GM04504 (cell line): ENCODE results near the gene ACOXL.

Experiments
- DNase-seq: peaks from one replicate; pipeline ENCODE4 v3.0.0-alpha.2; 2012; ENCODE audit warnings: low read depth

ACOXL gene

DNA sequence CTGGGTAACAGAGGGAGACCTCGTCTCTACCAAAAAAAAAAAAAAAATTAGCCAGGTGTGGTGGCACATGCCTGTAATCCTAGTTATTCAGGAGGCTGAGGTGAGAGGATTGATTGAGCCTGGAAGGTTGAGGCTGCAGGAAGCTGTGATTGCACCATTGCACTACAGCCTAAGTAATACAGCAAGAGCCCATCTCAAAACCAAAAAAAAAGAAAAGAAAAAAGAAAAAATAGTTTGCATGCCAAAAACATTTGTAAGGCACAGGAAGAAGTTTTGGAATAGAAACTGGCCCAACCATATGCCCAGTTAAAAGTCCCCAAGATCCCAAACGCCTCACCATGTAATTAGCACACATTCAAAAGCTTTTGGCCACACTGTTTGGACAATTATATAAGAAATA, 13.4 kb upstream of the ACOXL start:
- no peak for DNase-seq

DNA sequence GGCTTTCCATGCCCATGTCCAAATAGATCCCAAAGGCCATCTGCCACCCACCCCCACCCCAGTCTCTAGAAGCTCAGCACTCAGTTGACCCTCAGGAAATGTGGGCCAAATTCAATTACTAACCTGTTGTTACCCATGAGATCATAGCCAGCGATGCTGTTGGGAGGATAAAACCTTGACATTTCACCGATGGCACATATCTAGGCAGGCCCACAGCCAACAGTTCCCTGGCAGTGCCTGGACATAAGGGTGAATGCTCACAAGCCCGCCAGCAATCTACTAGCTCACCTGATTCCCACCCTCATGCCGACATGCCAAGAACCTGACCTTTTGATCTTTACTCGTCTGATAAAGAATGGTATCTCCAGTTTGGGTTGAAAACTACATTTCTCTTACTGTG, 11.8 kb upstream of the ACOXL start:
- DNase-seq: no peak

DNA sequence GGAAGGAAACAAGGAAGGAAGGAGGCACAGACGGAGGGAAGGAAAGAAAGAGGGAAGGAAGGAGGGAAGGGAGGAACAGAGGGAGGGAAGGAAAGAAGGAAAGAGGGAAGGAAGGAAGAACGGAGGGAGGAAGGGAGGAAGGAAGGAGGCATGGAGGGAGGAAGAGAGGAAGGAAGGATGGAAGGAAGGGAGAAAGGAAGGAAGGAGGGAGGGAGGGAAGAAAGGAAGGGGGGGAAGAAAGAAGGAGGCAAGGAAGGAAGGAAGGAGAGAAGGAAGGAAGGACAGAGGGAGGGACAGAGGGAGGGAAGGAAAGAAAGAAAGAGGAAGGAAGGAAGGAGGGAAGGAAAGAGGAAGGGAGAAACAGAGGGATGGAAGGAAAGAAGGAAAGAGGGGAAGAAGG, 7.6 kb upstream of the ACOXL start:
- no peak for DNase-seq

DNA sequence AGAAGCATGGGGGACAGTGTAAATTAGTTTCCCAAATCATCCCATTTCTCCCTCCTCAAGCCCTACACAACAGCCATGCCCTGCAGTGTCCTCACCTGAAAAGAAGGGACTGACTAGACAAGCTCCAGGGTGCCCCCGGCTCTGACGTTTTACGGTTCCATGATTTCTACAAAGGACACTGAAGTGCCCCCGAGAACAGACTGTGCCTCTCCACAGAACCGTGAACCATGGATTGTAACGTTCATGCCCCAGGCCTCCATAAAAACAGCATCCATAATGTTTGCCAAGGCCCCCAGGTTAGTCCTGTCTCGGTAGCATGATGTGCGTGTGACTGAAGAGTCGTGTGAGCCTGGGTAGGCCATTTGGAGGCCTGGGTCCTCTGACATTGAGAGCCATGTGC, 7.0 kb upstream of the ACOXL start:
- no peak for DNase-seq

DNA sequence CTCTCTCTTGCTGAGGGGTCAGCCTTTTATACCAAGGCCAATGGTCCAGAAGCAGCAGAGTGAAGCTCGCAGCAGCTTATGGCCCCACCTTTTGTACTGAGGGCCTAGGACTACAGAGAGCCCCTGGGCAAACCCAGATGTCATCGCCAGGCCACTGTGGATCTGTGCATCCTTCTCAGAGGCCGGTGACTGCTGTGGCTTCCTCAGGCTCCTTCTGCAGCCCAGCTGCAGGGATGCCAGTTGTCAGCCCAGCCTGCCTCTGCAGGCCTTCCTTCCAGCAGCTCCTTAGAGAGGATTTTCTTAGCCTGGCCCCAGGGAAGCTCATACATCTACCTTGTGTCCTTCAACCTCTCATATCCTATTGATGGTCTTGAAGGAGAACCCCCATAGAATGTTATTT, 6.5 kb upstream of the ACOXL start:
- no peak for DNase-seq

DNA sequence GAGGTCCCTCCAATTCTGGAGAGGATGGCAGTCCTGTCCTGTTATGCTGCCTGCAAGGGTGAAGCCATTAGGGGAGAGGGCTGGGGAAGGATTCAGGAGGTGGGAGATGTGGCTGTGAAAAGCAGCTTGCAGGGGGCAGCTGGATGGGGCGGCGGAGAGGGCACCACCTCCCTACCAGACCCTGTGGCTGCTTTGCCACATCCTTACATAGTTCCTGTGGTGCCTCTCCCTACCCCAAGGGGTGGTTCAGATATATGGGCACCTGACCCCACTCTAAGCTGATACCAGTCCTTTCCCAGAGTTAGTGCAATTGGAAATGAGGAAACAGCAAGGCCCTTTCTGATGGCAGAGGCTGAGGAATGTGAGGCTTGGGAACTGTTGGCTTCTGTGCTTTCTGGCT, 6.1 kb upstream of the ACOXL start:
- DNase-seq: no peak

DNA sequence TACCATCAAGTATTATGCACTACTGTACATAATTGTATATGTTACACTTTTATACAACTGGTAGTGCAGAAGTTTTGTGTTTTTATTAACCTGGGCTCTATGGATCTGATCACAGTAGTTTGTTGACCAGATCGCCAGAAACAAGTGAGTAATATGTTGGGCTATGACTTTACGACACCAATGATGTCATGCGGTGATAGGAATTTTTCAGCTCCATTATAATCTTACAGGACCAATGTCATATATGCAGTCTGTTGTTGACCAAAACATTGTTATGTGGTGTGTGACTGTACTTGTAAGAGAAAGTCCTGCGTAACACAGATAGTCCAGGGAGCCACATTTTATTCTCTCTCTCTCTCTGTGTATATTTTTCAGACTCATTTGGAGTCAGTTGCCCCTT, 4.5 kb upstream of the ACOXL start:
- DNase-seq: no peak

DNA sequence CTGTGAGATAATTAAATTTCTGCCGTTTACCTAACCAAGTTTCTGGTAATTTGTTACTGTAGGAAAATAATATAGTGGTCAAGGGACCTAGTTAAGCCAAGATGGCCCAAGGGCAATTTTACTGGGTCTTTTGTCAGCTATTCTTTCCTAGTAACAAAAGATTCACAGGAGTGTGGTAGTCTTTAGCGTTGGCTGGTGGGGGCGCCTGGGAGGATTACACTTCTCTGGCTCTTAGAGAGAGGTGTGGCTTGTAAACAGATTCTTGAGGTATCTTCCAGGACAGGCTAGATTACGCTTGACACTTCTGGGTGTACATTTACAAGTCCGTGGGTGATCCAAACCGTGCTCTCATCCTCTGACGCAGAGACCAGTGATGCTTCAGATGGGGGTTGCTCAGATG, 3.3 kb upstream of the ACOXL start:
- DNase-seq: no peak

DNA sequence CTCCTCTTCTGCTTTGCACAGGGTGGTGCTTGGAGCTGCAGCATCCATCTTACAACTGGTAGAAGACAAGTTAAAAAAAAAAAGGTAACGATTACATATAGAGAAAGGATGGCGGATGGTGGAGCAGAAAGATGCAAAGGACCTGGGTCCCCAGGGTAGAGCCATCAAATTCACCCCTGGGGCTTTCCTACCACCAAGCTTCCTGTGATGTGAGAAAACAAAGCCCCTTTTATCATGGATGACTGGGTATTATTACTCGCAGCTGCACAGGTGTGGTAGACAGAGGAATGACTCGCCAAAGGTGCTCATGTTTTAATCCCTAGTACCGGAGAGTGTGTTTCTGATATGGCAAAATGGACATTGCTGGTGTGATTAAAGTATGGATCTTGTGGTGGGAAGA, 1.3 kb upstream of the ACOXL start:
- no peak for DNase-seq

DNA sequence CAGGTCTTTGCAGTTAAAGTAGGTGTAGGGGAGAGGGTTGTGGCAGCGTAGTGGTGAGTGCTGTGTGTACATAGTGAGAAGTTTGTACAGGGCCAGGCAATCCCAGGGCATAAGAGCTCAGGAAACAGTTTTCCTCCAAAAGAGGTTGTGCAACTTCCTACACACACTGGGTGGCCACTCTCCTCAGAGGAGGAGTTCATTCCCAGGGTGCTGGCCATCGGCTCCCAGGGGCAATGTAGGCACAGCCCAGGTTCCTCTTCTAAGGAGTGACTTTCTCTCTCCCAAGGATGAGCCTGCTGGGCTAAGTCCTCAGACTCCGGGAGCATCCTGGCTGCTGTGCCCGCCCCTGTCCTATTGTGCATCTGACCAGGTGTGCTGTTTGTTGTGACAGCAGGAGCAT, 3.0 kb downstream of the ACOXL start:
- DNase-seq: no peak

DNA sequence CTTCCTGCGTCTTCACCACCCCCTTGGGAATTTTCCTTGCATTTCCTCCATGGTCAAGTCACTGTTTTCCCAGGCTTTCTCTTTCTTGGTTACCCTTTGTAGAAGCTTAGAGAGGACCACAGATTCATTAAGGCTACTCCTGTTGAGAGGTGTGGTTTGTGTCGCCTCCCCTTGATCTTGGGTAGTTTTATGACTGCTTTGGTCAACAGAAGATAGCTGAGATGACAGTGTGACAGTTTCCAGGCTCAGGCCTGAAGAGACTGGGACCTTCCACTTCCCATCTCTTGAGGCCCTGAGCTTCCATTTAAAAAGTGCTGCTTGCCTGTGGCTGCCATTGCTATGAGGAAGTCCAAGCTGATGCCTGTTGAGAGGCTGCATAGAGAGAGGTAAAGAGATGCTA, 5.4 kb downstream of the ACOXL start:
- no peak for DNase-seq

DNA sequence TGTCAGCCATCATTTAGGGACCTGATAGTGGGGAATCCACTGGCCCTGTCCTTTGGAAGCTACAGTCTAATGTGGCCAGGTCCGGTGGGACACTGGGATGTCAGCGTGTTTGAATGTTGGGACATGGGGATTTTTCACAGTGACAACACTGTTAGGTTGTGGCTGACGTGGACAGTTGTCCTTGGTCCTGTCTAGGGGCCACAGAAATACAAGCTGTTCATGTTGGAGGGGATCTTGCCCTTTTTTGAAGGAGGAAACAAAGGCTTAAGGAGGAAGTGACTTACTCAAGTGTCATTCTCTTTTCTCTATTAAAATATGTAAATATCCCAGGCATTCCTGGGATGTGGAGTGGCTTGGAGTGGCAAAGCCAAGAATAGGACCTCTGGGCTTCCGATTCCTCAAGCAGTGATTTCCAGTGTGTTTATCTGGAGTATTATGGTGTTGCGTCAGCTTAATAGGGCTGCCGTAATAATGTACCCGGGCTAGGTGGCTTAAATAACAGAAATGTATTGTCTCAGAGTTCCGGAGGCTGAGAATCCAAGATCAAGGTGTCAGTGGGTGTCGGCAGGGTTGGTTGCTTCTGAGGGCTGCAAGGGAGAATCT, 8.5 kb downstream of the ACOXL start:
- no peak for DNase-seq

DNA sequence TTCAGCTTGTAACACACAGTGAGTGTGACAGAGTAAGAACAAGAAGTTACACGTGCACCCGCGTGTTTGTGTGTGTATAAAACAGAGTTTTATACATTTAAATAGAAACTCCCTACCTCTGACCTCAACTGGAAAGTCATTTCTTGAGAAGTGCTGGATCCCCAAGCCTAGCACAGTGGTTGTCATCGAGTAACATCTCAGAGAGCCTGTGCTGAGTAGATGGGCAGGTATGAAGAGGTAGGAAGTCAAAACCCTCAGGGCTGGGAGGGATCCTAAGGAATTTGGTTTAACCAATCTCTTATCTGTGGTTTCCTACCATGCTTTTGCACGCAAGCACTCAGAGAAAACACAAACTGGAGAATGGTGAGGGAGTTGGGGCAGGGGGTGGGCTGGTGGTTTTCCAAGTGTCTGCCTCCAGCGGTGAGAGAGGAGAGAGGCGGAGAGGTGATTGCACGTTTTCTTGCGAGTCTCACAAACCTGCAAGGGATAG, 9.2 kb downstream of the ACOXL start:
- no peak for DNase-seq

DNA sequence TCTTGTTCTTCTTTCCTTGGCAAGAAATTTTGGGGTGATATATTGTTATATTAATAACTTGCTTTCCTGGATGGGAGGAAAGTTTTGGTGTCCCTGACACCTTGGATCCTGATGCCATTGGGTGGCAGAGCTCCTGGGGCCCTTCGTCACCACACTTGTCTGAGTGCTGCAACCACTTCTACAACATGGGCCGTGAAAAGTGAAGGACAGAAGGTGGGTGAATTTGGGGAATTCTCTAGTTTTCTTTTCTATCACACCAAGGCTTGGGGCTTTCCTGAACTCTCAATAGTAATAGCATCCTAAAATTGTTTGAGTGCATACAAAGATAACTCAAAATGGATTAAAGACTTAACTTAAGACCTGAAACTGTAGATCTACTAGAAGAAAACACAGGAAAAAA, 10.0 kb downstream of the ACOXL start:
- no peak for DNase-seq

DNA sequence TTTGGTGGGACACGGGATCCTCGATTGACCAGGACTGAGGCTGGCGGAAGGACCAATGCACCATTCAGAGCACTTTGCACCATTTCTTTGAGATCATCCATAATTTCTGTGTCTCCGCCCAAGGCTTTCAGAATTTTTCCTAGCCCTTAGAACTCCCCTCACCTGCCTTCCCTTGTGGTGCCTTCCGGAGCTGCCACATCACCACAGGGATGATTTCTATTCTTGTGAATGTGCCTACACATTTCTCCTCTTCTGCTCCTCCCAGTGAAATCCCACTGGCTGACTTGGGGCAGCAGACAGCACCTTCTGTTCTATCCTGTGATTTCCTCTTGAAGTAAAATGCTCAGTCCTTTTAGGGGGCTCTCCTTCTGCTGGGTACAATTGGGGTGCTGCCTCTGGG, 11.2 kb downstream of the ACOXL start:
- DNase-seq: no peak

DNA sequence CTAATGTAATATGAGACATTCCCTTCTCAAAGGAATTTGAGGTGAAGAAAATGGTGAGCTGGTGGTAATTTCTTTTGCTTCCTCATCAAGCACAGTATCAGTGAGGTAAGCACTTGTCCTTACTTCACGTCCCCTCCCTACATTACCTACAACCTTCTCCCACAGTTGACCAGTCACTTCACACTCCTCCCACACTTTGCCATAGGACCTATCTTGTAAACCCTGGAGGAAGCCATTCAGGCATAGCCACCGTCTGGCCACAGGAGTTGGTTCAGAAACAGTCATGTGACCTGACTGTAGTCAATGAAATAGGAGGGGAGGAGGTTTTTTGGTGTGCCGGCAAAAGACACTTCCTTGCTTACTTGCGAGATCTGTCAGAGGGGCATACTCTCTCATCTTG, 12.1 kb downstream of the ACOXL start:
- DNase-seq: no peak

DNA sequence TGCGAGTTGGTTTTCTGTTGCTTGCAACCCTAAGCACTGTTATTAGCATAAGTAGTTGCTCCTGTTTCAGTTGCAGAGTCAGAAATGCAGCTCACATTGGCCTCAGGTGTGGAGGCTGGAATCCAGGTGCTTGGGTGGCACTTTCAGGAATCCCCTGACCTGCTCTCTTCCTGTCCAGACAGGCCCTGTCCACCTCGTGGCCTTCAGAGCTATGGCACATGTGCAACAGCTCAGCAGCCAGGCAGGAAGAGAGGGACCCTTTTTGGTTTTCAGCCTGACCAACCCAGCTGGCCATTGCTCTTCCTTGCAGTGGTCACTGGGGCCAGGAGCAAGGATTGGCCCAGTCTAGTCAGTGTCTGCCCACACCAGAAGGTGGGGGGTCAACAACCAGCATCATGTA, 12.7 kb downstream of the ACOXL start:
- DNase-seq: no peak

DNA sequence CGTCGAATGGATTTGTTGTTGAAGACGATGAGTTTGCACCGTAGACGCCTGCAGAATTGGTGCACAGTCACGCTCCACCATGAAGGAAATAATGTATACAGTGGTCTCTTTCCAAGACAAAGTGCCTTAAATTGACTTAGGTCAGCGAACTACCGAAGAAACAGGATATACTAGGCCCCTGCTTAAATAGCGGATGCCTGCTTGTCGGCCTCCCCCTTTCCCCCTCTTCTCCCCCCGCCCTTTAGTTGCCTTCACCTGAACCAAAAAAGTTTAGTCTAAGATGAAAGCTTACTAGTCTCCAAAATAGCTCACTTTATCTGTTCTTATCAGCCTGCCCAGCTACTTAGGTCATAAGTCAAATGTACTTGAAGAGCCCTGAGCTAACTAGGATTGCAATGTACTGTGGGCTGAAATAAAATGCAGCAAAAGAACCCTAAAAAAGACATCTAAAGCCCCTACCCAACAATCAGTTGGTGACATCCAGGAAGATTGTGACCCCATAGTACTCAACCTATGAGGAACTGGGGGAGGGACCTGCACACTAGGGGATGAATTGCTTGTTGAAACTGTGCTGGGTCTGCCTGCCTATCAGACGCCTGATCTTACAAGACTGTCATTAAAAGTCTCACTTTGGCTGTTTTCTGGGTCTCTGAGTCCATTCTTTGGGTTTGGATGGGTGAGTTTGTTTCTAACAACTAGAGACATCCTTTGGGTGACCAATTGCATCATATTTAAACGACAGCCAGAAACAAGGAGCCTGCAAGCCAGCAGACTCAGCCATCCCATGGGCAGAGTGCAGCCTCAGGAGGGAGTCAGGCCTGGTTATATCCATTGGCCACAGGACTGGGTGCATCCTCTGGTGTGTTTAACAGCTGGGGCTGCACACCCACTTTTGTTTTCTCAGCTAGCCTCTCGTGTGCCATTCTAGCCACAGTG, 14.5 kb downstream of the ACOXL start:
- no peak for DNase-seq

DNA sequence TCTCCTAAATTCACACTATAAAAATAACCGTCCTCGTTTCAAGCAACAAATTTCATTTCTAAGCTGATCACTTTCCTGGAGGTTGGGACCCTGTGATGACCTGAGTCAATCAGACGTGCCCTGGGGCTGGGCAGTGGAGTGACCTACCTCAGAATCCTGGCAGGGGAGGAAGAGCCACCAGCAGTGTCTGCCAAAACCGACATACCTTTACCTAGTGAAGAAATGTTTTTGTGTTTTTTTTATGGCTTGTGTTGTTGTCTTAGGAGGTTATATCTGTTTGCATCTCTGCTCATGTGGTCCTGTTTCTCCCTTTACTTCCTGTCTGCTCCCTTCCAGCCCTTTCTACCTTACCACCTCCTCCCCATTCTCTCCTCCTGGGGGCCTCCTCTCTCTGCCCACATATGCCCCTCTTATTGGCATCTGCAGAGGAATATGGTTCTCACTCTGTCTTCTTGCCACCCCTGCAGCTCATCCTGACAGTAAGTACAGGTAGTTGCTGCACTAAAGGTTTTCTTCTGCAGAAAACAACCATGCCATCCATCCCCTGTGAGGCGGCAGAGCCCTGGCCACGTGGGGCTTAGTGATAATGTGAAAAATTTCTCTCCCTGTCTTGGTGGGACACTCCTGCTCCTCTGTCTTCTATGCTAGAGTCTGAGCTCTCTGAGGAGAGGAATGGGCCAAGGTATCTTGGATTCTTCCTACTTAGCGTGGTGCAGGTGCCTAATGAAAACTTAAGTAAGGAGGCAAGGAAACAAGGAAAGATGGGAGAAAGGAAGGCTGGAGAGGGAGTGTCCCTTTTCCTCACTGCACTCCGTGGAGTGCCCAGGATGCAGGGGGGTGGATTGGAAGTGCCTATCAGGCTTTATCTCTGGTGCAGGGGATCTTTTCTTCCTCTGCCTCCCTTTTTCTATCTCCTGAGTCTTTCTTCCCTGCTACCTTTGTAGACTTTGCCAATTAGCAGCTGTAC, 15.4 kb downstream of the ACOXL start:
- no peak for DNase-seq

DNA sequence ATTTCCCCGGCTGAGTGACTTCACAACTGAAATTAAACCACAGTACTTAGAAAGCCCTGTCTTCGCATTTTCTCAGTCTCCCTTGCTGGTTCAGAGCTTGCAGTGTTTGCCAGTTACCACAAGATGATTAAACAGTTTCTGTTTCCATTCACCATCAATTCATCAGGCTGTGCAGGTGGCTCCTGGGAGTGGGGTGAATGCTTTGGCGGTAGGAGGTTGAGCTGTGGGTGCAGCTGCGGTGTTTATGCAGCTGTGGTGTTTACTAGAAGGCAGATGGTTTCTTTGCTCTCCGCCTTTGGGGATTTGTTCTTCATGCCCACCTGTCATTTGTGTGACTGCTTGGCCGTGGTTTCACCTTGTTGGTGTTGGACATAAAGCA, 16.1 kb downstream of the ACOXL start:
- DNase-seq: no peak

DNA sequence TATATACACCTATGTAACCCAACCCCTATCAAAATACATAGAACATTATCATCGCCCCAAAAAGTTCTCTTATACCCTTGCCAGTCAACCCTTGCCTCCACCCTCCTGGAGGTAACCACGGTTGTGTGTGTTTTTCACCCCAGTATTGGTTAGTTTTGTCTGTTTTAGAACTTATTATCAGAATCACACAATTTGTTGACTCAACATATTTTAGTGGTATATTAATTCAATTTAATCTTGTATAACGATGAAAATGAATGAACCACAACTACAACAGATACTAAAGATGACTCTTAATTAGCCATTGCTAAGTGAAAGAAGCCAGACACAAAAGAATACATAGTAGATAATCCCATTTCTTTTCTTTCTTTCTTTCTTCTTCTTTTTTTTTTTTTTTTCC, 19.3 kb downstream of the ACOXL start:
- DNase-seq: no peak

DNA sequence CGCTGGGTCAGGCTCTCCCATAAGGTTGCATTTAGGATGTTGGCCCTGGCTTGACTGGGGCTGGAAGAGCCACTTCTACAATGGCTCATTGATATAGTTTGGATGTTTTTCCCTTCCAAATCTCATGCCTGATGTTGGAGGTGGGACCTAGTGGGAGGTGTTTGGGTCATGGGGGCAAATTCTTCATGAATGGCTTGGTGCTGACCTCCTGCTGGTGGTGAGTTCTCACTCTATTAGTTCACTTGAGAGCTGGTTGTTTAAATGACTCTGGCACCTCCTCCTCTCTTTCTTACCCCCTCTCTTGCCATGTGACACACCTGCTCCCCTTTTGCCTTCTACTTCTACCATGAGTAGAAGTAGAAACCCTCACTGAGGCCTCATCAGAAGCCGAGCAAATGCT, 20.5 kb downstream of the ACOXL start:
- no peak for DNase-seq
